Anterior cingulate cortex (tissue), 58 donors: ENCODE measurements around the gene TMEM100.
A peak's percentile ranks its signal among the peaks of the same experiment; 100 is the strongest.

ENCODE experiments used
- DNase-seq, 58 donors: peaks; one replicate each; lab custom pipeline; 2025; lab: John Stamatoyannopoulos, UW

TMEM100 gene

GRCh38 chr17:55722016-55722736 lies 488 bp downstream of the TMEM100 start:
- DNase-seq, result no peak

GRCh38 chr17:55720919-55721836 lies 1.5 kb downstream of the TMEM100 start:
- DNase-seq, result no peak

- DNase-seq, result peak in 48 of 58 donors; percentile 2 to 79 (median 28)
These were observed 4.5 kb downstream of the TMEM100 start for GRCh38 chr17:55717898-55718735.

GRCh38 chr17:55717432-55717831 lies 5.2 kb downstream of the TMEM100 start:
- no peak for DNase-seq

GRCh38 chr17:55710829-55711496 lies 11.7 kb downstream of the TMEM100 start:
- DNase-seq, result no peak

GRCh38 chr17:55710410-55710809 lies 12.3 kb downstream of the TMEM100 start:
- DNase-seq, result no peak

- no peak for DNase-seq
These were observed 12.7 kb downstream of the TMEM100 start for GRCh38 chr17:55709984-55710383.

GRCh38 chr17:55709440-55709839 lies 13.2 kb downstream of the TMEM100 start:
- no peak for DNase-seq

- DNase-seq, result no peak
These were observed 14.3 kb downstream of the TMEM100 start for GRCh38 chr17:55708175-55708974.

- no peak for DNase-seq
These were observed 15.6 kb downstream of the TMEM100 start for GRCh38 chr17:55706808-55707773.

- no peak for DNase-seq
These were observed 16.8 kb downstream of the TMEM100 start for GRCh38 chr17:55705847-55706246.

- DNase-seq, result no peak
These were observed 18.3 kb downstream of the TMEM100 start for GRCh38 chr17:55704401-55704800.

- DNase-seq, result no peak
These were observed 20.5 kb downstream of the TMEM100 start for GRCh38 chr17:55702150-55702549.

- no peak for DNase-seq
These were observed 23.3 kb downstream of the TMEM100 start for GRCh38 chr17:55699181-55699860.

GRCh38 chr17:55694286-55694910 lies 28.3 kb downstream of the TMEM100 start:
- no peak for DNase-seq

- no peak for DNase-seq
These were observed 29.1 kb downstream of the TMEM100 start for GRCh38 chr17:55693254-55694216.
